ENCODE data around the gene SLCO4A1. TPM values are rescaled to one million over a fixed set of nuclear protein-coding genes. Genes with fewer than 3 reads are reported as not detected.

Gene SLCO4A1
- total RNA-seq, 4 donors from 2014 or later, result 15.9 to 20.2 (median 19.2) TPM

DNA sequence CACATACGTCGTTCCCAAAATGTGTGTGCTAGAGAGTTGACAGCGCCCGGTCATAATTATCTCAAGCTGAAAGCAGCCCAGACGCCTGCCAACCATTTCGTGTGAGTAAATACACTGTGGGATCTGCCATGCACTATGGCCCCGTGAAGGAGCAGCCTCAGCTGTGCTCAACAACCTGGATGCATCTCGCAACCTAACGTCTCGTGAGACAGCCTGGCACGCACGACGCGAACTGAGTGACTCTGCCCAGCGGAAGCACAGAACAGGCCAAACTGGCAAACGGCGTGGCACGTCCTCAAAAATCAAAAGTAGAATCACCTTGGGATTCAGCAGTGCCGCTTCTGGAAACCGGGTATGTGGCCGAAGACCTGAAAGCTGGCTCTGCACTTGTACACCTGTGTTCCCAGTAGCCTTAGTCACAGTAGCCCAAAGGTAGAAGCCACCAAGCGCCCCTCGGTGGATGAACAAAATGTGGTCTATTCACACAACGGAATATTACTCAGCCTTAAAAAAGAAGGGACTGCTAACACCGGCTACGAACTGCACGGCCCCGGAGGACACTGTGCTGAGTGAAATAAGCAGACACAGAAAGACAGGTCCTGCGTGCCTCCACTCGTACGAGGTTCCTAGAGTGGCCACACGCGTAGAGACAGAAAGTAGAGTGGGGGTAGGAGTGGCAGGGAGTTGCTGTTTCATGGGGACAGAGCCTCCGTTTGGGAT, 27.2 kb upstream of the SLCO4A1 start:
- no peak overlapping the region for H3K4me3 ChIP-seq
- H3K9me3 ChIP-seq, result peaks cover 0 to 7% (median 0%) of the 10 kb centered on the region in 3 donors
- no peak for ATAC-seq
- WGBS, 2 donors (ENCODE audit: low coverage in 1 of 2), result 87 to 92% methylated on average over 12 to 20 of the region's 34 CpGs
- TF ChIP-seq EP300 (IDR thresholded peaks at IDR 0.05), result no peak
- TF ChIP-seq, protein P1, sequence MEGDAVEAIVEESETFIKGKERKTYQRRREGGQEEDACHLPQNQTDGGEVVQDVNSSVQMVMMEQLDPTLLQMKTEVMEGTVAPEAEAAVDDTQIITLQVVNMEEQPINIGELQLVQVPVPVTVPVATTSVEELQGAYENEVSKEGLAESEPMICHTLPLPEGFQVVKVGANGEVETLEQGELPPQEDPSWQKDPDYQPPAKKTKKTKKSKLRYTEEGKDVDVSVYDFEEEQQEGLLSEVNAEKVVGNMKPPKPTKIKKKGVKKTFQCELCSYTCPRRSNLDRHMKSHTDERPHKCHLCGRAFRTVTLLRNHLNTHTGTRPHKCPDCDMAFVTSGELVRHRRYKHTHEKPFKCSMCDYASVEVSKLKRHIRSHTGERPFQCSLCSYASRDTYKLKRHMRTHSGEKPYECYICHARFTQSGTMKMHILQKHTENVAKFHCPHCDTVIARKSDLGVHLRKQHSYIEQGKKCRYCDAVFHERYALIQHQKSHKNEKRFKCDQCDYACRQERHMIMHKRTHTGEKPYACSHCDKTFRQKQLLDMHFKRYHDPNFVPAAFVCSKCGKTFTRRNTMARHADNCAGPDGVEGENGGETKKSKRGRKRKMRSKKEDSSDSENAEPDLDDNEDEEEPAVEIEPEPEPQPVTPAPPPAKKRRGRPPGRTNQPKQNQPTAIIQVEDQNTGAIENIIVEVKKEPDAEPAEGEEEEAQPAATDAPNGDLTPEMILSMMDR (IDR thresholded peaks at IDR 0.05), result no peak
- no peak for TF ChIP-seq POLR2A (IDR thresholded peaks at IDR 0.05)
- TF ChIP-seq POLR2AphosphoS5 (IDR thresholded peaks at IDR 0.05), result no peak
- no peak overlapping the region for H3K27ac ChIP-seq
- peaks cover 0 to 24% (median 7%) of the 10 kb centered on the region in 3 donors for H3K4me1 ChIP-seq
- H3K36me3 ChIP-seq, result no peaks in the 10 kb centered on the region
- peaks cover 30% of the 10 kb centered on the region for H3K27me3 ChIP-seq

DNA sequence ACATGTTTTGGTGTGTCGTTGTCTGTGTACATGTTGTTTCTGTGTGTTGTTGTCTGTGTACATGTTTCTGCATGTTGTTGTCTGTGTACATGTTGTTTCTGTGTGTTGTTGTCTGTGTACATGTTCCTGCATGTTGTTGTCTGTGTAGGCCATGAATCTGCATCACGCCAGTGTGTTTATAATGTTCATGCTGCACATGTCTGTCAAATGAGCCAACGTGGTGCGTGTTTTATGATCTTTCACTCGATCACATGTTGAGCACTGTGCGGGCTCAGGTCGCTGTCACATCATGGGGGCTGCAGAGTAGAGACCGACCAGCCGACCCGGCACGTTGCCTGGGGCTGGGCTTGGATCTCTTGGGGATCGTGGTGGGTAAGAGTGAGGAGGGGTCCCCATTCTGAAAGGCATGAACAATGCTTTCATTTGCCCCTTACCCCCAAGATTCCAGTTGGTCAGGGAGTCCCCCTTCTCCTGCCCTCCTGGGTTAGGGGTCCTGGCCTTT, 26.5 kb upstream of the SLCO4A1 start:
- peaks cover 0 to 5% (median 0%) of the 10 kb centered on the region in 3 donors for H3K9me3 ChIP-seq
- H3K4me1 ChIP-seq, result peaks cover 0 to 24% (median 7%) of the 10 kb centered on the region in 3 donors
- TF ChIP-seq POLR2A (IDR thresholded peaks at IDR 0.05), result no peak
- TF ChIP-seq, protein P1 (IDR thresholded peaks at IDR 0.05), result no peak
- TF ChIP-seq POLR2AphosphoS5 (IDR thresholded peaks at IDR 0.05), result no peak
- no peak for TF ChIP-seq EP300 (IDR thresholded peaks at IDR 0.05)
- no peak overlapping the region for H3K27ac ChIP-seq
- ATAC-seq, result no peak
- H3K4me3 ChIP-seq, result no peak overlapping the region
- H3K27me3 ChIP-seq, result peaks cover 30% of the 10 kb centered on the region
- H3K36me3 ChIP-seq, result no peaks in the 10 kb centered on the region
- 84 to 94% methylated on average over 8 to 9 of the region's 12 CpGs for WGBS, 2 donors (ENCODE audit: low coverage in 1 of 2)

DNA sequence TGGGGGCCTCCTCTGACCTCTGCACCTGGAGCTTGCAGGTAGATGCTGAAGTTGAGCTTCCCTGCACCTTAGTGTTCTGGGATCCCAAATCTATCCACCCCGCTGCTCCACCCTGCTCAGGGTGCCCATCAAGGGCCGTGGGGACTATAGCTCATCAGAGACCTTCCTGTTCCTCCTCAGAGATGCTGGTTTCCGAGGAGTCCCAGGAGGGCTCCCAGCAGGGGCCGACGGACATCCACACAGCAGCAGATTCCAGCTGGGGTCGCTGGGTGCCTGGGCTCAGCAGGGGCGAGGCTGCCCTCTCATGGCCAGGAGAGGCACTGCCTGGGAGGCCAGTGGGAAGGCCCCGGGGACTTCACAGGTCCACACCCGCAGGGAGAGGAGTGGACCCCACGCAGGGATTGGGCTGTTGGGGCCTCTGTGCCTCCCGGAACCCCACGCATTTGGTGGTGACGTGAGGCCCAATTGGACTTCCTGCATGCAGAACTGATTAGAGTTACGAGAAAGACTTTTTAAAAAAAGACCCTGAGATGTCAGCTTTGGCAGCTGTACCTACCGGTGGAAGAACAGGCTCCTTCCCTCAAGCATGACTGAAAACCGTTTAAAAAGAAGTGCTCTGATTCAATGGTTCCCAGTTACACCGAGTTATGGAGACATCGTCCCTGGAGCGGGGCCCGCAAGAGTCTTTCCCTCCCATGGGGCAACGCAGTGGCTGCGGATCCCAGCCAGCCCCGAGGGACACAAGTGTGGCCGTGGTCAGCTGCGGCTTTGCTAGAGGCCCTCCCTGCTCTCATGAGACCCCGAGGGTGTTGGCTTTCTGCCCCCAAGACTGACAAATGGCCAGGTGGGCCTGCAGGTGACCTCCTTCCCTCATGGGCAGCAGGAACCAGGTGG, 25.3 kb upstream of the SLCO4A1 start:
- Histone ChIP-seq H3K9me3 (no peaks in the 10 kb centered on the region), H3K4me1 (peaks cover 0 to 25% (median 7%) of the 10 kb centered on the region in 3 donors), H3K27ac (peak overlapping the region in 3 of 4 donors; percentile 63 to 78 (median 65)), H3K36me3 (no peaks in the 10 kb centered on the region), H3K27me3 (peaks cover 29% of the 10 kb centered on the region), H3K4me3 (no peak overlapping the region)
- 25% methylated on average over 8 of the region's 26 CpGs; no CpG with 5 or more reads in 1 of the 2 donors for WGBS, 2 donors (ENCODE audit: low coverage in 1 of 2)
- peak; percentile 79 for ATAC-seq
- TF ChIP-seq POLR2A (IDR thresholded peaks at IDR 0.05) (no peak), POLR2AphosphoS5 (IDR thresholded peaks at IDR 0.05) (no peak), EP300 (IDR thresholded peaks at IDR 0.05) (no peak)
- TF ChIP-seq, protein P1 (IDR thresholded peaks at IDR 0.05), result peak in 3 of 4 experiments; percentile 88 to 98 (median 89)

DNA sequence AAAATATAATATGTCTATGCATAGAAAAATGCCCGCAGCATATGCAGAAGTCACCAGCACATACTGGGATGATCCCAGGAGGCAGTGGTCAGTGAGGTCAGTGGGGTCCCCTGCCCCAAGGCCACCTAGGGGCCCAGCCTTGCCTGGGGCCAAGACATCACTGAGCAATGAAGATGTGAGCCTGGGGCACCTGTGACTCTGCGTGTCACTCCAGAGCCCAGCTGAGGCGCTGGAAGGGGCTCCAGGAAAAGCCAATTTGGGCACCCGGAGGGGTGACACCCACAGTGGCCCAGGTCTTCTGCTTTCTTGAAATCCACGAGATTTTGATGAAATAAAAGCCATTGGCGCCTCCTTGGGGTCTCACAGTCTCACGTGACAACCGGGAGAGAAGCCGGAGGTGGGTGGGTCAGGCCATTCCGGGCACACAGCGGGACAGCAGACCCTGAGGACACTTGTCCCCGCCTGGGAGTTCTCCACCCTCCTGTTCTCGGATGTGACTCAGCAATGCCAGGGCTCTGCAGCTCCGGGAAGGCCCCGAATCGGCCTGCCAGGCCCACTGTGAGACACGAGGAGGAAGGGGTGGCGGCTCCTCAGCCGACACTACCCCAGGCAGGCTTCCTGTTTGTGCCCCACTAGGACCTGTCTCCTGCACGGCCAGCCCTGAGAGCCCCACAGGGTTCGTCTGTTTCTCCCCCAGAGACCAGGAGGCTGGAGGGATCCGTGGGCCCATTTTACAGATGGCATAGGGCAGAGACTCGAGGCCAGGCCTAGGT, 24.4 kb upstream of the SLCO4A1 start:
- Histone ChIP-seq H3K27ac (peak overlapping the region in 3 of 4 donors; percentile 63 to 78 (median 65)), H3K9me3 (no peaks in the 10 kb centered on the region), H3K27me3 (peaks cover 29% of the 10 kb centered on the region), H3K36me3 (no peaks in the 10 kb centered on the region), H3K4me3 (no peak overlapping the region), H3K4me1 (peaks cover 0 to 34% (median 13%) of the 10 kb centered on the region in 3 donors)
- peak; percentile 68 for ATAC-seq
- TF ChIP-seq POLR2A (IDR thresholded peaks at IDR 0.05) (no peak), POLR2AphosphoS5 (IDR thresholded peaks at IDR 0.05) (peak; percentile 22)
- TF ChIP-seq, protein P1 (IDR thresholded peaks at IDR 0.05), result no peak
- WGBS, 2 donors (ENCODE audit: low coverage in 1 of 2), result no CpG with 5 or more reads among the region's 23 CpGs
